Measurements from ENCODE around the gene NKD1. TPM values are rescaled to one million over a fixed set of nuclear protein-coding genes. Genes with fewer than 3 reads are reported as not detected.

The NKD1 gene
- total RNA-seq, 1 donor from 2014 or later: 2.2 TPM

DNA sequence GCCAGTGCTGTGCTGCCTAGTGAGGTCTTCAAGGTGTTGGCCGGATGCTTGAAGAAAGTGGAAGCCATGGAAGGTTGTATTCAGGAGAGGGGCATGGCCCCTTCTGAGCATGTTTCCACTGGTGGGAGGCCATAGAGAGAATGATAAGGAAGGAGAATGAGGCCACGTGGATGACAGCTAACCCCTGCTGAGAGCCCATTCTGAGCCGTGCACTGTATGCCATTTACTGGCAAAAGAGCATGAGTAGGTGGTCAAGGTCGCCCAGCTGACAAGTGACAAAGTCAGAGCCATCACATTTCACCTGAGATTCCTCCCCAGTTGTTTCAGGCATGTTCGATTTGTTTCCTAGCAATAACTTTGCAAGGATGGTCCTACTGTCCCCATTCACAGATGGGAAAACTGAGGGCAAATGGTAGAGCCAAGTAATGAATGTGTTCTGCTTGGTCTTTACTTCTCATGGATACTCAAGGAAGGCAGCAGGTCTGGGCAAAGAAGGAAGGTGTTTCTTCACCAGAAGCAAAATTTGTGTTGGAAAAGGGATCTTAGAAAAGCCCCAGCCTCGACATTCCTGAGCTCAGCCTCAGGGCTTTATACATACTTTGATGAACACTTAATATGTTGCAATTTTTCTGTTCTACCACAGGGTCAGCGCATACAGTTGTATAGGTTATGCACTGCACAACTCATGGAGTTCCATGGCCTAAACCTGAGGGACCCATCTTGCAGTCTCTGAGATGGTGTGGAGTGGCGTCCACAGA, 10.5 kb upstream of the NKD1 start:
- no peak for DNase-seq

DNA sequence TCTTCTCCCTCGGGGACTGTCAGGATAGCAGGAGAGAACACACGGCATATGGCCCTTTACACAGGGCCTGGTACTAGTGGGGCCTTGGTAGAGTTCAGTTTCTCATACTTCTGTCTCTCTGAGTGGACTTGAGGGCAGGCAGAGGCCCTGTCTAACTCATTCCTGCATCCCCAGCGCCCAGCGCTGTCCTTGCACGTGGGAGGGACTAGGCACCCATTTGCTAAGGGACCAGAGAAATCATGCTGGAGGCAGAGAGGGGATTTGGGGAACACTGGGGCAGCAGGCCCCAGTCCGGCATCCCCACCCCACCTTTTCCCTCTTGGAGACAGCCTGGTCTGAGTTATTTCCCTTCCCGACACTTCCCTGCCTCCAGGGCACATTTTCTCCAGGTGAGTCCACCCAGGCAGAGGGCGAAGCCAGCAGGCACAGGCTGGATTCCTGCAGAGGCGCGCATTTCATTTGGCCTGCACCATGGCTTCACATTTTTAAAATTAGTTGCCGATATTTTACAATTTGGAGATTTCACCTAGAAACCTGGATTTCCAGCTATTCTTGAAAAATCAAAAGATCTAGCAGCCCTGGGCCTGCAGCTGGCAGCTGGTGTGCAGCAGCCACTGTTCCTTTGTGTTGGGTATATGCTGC, 9.7 kb upstream of the NKD1 start:
- DNase-seq: no peak

DNA sequence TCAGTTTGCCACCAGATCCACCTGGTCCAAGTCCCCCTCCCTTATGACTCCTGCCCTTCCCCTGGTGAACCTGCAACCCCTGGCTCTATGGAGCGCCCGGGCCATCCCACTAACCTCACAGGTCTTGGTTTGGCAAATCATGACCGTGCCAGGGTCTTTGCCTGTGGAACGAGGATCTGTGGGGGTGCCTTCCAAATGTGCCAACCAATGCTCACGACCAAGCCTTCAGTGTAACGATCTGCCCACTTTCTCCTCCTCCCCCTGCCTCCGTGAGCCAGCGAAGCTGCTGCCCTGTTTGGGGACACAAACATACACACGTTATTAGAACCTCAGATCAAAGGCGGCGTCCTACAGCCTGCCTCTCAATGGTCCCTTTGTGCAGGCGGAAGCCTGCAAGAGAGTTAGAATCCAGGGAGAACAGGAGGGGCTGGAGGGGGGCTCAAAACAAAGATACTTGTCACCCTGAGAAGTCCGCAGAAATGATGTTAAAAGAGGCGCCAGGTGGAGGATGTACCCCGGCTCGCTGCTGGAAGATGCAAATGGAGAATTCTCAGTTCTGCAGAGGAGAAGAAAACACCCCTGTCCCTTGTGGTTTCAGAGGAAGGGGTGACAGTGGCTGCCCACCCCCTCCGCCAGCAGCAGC, 9.0 kb upstream of the NKD1 start:
- DNase-seq: no peak

DNA sequence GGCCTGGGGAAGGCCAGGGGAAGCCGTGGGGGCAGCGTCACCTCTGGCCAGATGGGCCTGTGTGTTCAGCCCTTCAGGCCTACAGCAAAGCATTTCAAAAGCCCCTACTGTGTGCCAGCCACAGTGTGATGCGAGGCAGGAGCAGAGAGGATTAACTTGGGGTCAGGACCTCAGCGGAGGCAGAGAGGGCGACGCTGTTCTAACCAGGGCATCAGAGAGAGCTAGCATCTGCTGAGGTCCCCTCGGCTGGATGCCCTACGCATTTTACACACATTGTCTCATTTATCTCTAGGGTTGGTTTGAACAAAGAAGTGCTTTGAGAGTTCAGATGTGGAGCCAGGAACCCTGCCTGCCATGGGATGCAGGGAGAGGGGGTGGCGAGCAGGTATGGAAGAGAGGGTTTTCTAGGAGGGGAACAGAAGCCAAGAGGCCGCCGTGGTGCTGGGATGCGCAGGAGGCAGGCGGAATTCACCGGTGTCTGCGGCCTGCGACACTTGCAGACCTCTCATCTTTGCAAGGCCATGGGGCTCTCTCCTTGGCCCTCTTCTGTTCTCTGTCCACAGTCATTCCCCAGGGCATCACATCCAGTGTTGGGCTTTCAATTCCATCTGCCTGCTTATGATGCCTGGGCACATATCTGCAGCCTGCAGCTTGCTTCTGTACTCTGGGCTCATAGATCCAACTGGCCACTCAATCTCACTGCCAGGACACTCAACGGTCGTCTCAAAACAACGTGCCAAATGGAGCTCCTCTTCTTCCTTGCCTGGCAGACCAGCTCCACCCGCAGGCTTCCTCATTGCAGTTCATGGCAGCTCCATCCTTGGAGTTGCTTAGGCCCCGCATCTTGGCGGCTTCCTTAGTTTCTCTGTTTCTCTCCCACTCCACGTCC, 8.1 kb upstream of the NKD1 start:
- peak; percentile 29 for DNase-seq

DNA sequence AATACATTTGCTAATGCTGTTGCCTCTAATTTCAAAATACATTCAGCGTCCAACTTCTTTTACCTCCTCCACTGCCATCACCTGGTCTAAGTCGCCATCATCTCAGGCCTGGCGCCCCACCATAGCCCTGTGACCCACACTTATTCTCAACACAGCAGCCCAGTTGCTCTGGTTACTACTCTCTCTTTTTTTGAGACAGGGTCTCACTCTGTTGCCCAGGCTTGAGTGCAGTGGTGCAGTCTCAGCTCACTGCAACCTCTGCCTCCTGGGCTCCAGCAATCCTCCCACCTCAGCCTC, 7.5 kb upstream of the NKD1 start:
- no peak for DNase-seq

DNA sequence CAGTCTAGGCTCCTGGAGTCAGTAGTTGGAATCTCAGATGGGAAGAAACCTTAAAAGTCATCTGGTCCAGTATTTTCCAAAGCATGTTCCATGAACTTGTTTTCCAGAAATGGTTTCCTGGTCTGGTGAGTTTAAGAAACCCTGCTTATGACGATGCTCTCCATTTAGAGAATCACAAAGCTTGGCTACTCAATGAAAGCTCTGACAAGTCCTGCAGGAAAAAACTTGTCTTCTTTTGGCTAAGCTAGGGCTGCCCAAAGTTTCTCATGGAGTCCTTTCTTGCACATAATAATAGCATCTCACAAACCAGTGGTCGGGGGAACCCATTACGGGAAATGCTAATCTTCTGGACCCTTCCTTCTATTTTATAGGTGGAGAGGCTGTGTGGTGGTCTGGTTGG, 5.5 kb upstream of the NKD1 start:
- no peak for DNase-seq

DNA sequence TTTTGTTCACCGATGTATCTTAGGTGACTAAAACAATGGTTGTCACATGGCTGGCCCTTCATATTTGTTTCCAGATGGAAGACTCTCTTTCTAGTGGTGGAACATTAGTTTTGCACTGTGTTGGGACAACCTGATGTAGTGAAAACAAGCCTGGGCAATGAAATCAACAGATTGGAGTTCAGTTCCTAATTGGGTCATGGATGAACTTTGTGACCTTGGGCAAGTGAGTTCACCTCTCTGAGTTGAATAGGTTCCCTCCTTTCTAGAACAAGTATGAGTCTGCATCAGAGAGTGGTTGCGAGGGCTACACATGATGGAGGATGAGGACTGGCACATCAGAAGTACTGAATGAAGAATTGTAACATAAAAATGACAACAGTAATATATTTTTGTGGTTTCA, 2.1 kb upstream of the NKD1 start:
- no peak for DNase-seq

DNA sequence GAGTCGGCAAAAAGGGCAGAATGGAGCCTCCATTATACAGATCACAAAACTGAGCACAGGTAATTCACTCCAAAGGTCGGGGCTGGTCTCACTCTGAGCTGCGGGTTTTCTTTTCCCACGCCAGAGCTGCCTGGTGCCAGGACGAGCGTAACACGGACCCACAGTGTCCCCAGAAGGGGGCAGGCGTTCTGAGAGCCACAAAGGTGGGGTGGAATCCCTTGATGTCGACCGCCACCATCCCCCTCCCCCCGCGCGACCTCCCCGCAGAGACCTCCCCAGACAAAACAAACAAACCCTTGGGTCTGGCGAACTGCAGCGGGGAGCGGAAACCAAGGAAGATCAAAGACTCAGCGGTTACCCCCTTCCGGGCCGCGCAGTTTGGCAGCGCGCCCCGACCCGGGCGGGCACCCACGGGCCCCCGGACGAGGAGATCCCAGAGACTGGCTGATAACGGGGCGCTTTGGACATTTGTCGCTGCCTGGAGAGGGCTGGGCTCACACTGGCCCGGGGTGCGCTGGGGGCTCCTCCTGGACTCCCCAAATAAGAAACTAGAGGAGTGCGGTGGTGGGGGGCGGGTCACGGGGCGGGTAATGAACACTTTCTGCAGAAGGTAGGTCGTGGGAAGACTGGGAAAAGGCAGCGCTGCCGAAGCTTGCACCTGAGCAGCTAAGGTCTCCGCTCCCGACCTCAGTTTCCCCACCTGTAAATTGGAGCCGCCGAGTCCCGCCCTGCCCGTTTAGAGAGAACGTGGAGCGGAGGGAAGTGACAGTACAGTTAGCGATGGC, 664 bp upstream of the NKD1 start:
- DNase-seq: no peak

DNA sequence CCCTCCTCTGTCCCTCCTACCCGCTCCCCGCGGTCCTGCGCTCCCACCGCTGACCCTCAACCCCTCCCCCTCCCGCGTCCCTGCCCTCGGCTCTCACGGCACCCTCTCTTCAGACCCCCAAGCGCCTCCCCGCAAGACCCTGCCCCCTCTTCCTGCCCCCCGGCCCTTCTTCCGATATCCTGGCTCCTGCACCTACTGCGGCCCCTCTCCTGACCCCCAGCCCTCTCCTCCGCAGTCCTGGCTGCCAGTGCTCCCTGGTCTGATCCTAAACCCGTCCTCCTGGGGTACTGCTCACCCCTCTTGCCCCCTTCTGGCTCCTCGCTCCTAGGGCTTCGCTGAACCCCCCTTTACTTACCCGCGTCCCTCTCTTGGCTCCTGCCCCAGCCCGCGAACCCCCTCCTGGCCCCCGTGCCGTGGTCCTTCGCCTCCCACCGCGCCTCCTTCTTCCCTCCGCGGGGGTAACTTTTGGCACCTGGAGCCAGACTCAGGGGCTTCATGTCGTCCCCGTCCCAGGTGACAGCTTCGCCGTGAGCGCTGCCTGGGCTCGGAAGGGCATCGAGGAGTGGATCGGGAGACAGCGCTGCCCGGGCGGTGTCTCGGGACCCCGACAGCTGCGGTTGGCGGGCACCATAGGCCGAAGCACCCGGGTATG, 839 bp downstream of the NKD1 start:
- DNase-seq: no peak

DNA sequence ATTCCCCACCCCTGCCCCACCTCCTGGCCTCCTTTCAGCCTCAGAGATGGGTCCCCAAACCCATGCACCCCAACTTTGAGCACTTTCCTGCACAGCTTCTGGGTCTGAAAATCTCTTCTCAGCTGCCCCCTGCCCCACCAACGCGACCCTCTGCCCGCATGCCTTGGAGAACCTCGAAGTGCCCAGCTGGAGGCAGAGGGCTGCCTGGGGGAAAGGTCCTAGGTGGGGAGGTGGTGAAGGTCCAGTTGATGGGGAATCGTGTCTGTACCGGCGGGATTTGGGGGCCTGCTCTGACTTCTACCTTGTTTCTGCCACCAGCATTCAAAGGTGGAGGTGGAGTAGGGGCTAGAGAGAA, 1.3 kb downstream of the NKD1 start:
- no peak for DNase-seq

DNA sequence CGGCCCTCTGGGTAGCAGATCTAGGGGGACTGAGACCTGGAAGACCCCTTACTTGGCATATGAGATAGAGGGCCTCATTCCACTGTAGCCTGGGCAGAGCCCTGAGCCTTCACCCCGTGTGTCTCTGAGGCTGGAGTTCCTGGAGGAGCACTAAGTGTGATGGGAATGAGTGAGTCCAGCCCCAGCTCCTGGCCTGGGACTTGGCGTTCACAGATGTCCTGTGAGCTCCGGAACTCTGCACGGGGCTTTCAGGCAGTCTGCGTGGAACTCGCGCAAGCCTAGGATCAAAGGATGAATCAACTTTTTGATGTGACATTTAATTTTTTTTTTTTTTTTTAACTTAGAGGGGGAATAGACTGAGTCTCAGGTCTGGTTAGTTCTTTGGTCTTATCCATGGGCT, 1.8 kb downstream of the NKD1 start:
- DNase-seq: no peak

DNA sequence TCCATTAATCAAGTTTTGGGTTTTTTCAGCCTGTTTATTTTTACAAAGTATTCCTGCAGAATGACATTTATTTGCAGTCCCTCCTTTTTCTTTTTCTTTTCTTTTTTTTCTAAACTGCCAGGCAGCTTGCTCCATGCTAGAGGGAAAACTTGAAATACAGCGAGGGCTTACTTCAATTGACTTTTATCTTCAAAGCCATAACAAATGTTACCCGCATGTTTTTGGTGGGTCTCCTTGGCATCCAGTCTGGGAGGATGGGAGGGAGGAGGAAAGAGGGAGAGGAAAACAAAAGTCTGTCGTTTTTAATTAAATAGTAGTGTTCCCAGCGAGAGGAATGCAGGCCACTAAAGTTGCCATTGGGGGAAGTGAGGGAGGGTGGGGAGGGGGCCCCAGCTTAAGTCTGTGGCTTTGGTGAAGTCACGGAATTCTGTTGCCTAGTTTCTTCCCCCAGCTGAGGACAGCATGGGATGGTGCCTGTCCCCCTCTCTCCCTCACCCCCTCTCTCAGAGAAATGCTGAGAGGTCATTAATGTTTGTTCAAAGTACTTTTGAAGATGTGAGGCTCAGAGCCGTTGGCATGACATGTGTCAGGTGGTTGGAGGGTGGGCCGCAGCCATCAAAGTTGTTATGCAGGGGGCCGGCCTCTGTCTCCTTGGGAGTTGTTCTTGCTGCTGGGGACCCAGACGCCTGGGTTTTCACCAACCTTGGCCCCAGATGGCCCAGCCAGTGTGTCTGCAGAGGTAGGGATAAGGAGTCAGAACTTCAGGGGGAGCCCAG, 2.9 kb downstream of the NKD1 start:
- DNase-seq: no peak

DNA sequence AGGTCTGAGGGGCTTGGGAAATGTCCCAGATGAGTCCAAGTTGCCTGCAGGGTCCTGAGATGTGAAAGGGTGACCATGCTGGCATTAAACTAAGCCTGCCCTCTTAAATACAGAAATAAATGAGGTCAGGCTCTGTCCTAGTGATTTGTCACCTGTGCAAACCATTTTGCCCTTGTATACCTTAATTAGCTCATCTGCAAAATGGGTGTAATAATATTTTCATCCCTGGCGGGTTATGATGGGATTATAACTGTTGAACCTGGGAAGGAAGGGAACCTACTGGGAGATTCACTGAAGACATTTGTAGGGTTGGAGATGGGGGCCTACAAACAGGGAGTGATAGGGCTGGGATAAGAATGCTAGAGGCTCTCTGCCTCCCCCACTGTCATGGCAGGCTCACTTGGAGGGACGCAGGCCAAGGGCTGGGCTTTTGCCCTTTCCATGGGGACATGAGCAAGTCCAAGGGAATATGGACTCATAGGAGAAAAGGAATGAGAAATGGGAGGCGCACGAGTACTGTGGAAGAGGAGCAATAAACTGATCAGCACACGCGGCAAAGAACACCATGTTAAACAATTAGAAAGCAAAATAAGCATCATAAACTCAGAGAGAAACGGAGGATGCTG, 4.4 kb downstream of the NKD1 start:
- no peak for DNase-seq

DNA sequence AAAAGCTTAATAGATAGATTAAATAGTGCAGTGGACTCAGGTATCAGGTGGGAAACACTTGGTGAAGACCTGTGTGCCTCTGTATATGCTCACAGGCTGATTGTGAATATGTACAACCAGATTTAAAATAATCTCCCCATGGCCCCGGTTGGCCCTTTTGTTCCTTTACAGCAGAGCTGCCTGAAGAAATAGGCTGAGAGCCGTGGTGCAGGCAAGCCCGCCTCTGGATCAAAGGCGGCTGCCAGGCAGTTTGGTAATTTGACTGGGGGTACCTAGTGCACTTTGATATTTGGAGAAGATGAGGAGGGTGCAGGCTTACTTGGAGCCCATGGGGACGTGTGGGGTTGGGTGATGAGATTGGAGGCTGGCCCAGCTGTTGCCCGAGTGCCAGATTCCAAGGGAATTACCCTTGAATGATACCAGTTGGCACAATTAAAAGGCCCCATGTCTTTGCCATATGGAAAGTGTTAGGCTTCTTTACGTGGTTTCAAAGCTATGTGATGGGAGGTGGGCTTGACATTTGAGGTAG, 5.0 kb downstream of the NKD1 start:
- DNase-seq: no peak

DNA sequence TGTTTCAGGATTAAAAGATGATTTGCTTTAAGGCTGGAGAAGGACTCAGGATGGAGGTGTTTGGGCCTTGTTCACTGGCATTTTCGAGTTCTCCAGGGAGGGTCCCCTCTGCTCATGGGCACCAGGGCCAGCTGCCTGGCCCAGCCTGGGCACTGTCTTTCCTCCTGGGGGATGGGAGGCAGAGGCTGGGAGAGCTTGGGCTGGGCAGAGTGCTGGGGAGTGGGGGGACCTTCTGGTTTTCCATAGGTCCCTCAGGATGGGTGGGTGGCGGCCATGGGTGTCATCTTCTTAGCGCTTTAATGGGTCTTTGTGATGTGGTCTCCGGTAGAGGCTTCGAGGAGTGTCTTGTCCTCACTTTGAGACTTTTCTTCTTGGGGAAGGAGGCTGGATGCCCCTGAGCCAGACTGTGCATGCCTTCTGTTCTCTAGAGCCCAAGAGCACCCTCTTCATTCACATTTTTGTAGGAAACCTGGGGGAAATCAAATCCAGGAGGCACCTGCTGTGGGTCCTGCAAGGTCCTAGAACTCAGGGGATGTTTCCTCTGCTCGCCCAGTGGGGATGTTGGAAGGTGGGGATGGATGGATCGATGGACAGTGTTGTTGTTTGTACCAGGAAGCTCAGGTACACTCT, 5.7 kb downstream of the NKD1 start:
- no peak for DNase-seq

DNA sequence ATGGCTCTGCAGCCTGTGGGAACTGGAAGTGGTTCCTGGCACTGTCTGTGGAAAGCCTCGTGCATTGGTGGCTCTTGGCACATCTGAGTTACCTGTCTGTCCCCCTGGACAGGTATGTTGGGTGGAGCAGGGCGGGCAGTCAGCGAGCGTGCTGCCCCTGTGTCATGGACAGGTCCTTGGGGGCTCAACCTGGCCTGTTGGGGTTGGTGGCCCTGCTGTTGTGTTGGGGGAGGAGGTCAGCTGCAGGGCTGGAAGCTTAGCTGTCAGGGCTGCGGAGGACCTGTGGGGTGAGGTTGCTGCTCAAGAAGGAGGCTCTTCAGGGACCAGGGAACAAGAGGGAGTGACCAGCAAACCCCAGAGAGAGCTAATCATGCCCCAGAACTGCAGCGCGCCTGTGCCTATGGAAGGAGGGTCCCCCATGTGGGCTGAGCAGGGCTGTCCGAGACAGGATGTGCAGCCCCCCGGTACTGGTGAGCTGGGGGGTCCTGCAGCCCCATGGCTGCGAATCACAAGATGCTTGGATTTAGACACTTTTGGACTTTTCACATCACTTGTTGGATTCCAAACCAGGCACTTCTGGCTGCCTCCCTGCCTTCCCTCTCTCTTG, 7.2 kb downstream of the NKD1 start:
- no peak for DNase-seq

DNA sequence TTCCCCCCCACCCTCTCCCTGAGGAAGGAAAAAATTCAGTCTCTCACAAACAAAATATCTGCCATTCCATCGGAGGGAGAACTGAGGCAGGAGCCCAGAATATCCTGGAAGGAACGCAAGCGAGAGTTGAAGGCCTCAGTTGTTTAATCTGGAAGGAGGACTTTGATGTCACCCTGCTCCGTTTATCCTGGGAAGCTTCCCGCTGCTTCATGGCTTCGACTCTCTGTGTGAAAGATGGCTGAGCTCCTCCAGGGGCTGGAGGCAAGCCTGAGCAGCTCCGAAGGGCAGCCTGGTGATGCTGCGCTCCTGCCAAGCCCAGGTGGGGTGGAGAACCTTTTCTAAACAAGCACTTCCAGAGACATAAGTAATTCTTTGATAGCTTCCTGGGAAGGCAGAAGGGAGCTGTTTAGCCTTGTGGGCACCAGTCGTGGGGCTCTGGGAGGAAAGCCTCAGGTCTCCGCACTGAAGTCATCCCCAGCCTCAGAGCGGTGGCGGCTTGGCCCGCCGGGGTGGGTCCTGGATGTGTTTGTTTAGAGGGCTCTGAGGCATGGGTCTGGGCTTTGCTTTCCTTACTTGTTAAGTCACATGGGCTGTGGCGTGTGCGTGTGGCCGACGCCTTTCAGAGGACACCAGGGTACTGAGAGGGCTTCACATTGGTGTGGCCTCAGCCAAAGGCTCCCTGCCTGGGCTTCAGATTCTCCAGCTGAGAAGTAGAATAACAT, 7.9 kb downstream of the NKD1 start:
- no peak for DNase-seq

DNA sequence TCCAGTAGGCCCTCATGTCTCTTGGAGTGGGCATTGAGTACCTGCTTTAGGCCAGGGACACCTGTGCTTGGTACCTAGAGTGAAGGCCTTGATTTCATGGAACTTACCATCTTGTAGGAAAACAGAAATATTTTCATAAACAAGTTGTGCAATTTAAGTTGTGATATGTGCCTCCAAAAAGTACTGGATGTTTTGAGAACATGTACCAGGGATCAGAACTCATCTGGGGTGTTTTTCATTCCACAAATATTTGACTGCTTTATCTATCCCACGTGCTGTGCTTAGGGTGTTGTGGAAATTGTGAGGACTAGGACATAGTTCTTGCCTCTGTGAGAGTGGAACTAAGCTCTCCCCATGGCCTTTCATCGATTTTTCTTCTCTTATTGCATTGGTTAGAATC, 8.8 kb downstream of the NKD1 start:
- DNase-seq: no peak

DNA sequence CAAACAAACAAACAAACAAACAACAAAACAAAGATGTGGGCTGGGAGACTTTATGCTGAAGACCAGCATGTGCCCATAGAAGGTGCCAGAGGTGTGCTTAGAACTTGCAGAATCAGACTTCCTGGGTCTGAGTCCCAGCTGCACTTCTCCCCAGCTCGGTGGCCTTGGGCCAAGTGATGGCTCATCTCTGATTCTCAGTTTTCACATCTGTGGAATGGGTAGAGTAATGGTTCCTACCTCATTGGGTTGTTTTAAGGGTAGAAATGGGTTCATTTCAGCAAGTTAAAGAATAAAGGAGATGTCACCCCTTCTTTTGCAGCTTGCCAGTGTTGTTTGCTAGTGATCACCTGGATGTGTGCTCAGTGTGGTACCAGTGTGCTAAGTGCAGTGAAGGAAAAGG, 10.7 kb downstream of the NKD1 start:
- DNase-seq: no peak
